Keratinocyte (primary cell): ENCODE measurements around the gene ARHGAP22.

Experiments
- CTCF ChIP-seq, 3 experiments: IDR thresholded peaks in 1 of 3; conservative IDR thresholded peaks in 1 of 3; optimal IDR thresholded peaks in 1 of 3; 2 replicates in 2 of 3; 3 replicates in 1 of 3; pipeline versions ENCODE3 to v1.5.1; 2011; ENCODE audit warnings: low read length in 3 of 3, mild to moderate bottlenecking in 3 of 3, moderate library complexity in 2 of 3, control low read depth in 1 of 3, inconsistent platforms in 1 of 3; ENCODE audit not compliant: insufficient read depth in 2 of 3; ENCODE audit errors: extremely low read depth in 1 of 3
- EZH2 ChIP-seq: IDR thresholded peaks from one replicate; pipeline ENCODE4 v1.6.1; 2012; ENCODE audit warnings: inconsistent platforms, mild to moderate bottlenecking, low read length, moderate library complexity

GRCh38 chr10:48468130-48468790, 136.6 kb downstream of the ARHGAP22 start:
- TF ChIP-seq CTCF (optimal IDR thresholded peaks at IDR 0.05 in 1 of 3, IDR thresholded peaks at IDR 0.05 in 1 of 3, conservative IDR thresholded peaks at IDR 0.05 in 1 of 3; ENCODE audit: extremely low read depth in 1 of 3, insufficient read depth in 2 of 3, low read length in 3 of 3), result no peak
- TF ChIP-seq EZH2, result no peak
